Upper lobe of left lung (tissue), 4 donors: ENCODE results near the gene ATXN7L3.

Experiments used
- POLR2A ChIP-seq, 4 donors: fragments of 450-650 bp; IDR thresholded peaks; one replicate each; pipeline ENCODE4 v1.5.1; 2016 to 2017; ENCODE audit warnings: antibody characterized with exemption in 4 of 4, mild to moderate bottlenecking in 2 of 4
- TF ChIP-seq, protein P1 (sequence below), 6 experiments: fragments of 450-650 bp in 4 of 6; fragments of 200-600 bp in 2 of 6; sonication (generic) in 2 of 6; IDR thresholded peaks; one replicate each; pipeline ENCODE4 v1.5.1; 2016 to 2019; ENCODE audit warnings: antibody characterized with exemption in 6 of 6

DNA sequence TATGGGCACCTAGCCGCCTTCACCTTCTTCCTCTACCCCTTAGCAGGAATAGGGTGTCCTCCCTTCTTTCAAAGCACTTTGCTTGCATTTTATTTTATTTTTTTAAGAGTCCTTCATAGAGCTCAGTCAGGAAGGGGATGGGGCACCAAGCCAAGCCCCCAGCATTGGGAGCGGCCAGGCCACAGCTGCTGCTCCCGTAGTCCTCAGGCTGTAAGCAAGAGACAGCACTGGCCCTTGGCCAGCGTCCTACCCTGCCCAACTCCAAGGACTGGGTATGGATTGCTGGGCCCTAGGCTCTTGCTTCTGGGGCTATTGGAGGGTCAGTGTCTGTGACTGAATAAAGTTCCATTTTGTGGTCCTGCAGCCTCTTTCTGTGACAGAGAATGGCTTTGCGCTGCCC is 8.3 kb downstream of the ATXN7L3 start:
- TF ChIP-seq, protein P1, sequence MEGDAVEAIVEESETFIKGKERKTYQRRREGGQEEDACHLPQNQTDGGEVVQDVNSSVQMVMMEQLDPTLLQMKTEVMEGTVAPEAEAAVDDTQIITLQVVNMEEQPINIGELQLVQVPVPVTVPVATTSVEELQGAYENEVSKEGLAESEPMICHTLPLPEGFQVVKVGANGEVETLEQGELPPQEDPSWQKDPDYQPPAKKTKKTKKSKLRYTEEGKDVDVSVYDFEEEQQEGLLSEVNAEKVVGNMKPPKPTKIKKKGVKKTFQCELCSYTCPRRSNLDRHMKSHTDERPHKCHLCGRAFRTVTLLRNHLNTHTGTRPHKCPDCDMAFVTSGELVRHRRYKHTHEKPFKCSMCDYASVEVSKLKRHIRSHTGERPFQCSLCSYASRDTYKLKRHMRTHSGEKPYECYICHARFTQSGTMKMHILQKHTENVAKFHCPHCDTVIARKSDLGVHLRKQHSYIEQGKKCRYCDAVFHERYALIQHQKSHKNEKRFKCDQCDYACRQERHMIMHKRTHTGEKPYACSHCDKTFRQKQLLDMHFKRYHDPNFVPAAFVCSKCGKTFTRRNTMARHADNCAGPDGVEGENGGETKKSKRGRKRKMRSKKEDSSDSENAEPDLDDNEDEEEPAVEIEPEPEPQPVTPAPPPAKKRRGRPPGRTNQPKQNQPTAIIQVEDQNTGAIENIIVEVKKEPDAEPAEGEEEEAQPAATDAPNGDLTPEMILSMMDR (IDR thresholded peaks at IDR 0.05) = no peak
- TF ChIP-seq POLR2A (IDR thresholded peaks at IDR 0.05) = no peak
